Omental fat pad (tissue), 4 donors: ENCODE results near the gene VAT1L. TPM values are rescaled to one million over a fixed set of nuclear protein-coding genes. Genes with fewer than 3 reads are reported as not detected.

ENCODE experiments used
- ATAC-seq: fragments of 150-250 bp; one replicate; pipeline ENCODE4 v1.9.1; 2016; ENCODE audit warnings: mild to moderate bottlenecking, moderate library complexity; ENCODE audit not compliant: low FRiP score
- DNase-seq: peaks from one replicate; pipeline ENCODE4 v3.0.0-alpha.2; 2019; ENCODE audit warnings: low spot score
- total RNA-seq, 4 donors: library from RNA; depleted of rRNA; stranded (reverse); fragments of >200 nt; gene quantifications; one replicate each; pipeline ENCODE4 v1.1.0, GENCODE V29; 2016
- TF ChIP-seq, protein P1 (sequence below), 3 donors: fragments of 450-650 bp; IDR thresholded peaks; one replicate each; pipeline ENCODE4 v1.5.1; 2016 to 2017; ENCODE audit warnings: antibody characterized with exemption in 3 of 3, mild to moderate bottlenecking in 3 of 3, moderate library complexity in 2 of 3

Gene VAT1L
- total RNA-seq, 4 donors from 2014 or later = 0.50 to 1.3 (median 0.80) TPM

DNA sequence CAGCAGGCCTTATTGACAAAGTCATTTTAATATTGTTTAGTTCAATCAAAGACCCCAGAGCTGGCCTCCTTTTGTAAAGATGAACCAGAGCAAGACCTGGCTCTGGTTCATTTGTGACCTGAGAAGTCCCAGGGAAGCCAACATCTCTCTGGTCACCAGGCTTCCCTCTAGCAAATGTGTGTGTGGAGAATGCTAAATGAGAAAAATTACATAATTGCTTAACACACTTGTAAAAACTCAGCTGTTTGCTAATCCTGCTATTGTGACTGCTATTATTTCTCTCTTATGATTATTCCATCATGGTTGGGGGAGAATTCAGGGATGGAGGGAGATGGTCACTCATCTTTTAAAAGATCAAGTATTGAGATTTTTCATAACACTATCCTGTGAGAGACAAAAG, 139.7 kb downstream of the VAT1L start:
- TF ChIP-seq, protein P1, sequence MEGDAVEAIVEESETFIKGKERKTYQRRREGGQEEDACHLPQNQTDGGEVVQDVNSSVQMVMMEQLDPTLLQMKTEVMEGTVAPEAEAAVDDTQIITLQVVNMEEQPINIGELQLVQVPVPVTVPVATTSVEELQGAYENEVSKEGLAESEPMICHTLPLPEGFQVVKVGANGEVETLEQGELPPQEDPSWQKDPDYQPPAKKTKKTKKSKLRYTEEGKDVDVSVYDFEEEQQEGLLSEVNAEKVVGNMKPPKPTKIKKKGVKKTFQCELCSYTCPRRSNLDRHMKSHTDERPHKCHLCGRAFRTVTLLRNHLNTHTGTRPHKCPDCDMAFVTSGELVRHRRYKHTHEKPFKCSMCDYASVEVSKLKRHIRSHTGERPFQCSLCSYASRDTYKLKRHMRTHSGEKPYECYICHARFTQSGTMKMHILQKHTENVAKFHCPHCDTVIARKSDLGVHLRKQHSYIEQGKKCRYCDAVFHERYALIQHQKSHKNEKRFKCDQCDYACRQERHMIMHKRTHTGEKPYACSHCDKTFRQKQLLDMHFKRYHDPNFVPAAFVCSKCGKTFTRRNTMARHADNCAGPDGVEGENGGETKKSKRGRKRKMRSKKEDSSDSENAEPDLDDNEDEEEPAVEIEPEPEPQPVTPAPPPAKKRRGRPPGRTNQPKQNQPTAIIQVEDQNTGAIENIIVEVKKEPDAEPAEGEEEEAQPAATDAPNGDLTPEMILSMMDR (IDR thresholded peaks at IDR 0.05) = no peak
- DNase-seq (no peak), ATAC-seq (no peak)

DNA sequence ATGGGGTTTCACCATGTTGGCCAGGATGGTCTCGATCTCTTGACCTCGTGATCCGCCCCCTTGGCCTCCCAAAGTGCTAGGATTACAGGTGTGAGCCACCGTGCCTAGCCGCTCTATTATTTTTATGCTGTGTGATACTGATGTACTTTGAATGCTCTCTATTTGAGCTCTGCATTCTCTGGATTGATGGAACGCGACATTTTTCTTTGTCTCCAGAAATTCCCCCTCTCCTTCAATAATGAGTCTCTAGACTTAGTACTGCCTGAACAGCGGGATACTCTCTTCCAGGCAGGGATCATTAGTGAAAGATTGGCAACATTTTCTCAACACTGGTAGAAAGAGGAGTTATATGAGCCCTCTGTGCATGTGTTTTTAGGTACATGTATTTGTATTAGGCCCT, 140.6 kb downstream of the VAT1L start:
- no peak for ATAC-seq
- TF ChIP-seq, protein P1 (IDR thresholded peaks at IDR 0.05) = no peak
- no peak for DNase-seq

- ATAC-seq = no peak
- no peak for DNase-seq
- TF ChIP-seq, protein P1 (IDR thresholded peaks at IDR 0.05) = no peak
These were observed 142.7 kb downstream of the VAT1L start for GRCh38 chr16:77931058-77931457.

DNA sequence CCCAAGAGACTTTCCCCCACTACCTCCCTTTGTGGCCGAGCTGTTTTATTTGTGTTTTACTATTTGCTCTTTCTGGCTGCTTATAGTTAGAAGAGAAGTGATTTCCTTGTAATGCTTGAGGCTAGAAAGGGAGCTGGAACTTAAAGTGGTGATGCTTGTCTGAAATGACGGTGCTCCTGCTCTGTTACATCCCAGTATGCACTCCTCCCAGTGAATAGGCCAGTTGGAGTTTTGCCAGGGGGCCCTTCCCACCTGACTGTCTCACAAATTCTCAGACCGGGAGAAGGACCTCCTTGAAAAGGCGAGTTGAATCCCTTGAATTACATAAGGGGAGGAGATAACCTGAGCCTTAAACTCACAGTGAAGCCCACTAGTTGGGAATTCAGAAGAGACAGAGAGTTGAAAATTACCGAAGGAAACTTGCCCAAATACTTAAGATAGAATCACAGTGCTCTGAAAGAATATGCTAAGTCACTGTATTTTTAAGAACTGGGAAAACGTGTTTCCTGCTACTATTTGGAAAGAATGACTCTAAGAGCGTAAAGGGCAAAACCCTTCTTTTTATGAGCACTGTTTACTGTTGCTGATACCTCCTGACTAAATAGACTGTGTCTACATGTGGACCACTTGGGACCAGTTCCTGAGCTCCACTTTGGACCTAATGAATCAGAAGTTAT, 149.2 kb downstream of the VAT1L start:
- TF ChIP-seq, protein P1 (IDR thresholded peaks at IDR 0.05) = no peak
- ATAC-seq (no peak), DNase-seq (no peak)

DNA sequence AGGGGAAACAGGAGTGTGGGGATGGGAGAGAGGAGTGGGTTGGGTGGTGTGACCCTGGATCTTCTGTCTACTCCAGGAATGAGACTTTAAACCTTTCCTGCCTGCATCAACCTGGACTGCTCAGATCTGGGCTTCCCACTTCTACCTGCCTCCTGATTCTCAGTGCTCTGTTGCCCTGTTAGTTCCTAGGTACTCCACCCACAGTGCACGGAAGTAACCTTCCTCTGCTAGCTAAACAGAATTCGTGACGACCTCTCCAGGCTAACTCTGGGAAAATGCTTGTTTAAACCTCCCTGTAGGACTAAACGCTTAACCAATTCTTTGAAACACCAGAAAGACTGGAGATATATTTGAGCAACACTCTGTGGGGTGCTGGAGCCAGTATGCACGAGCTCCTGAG, 150.5 kb downstream of the VAT1L start:
- TF ChIP-seq, protein P1 (IDR thresholded peaks at IDR 0.05) = no peak
- DNase-seq (no peak), ATAC-seq (no peak)

- DNase-seq = no peak
- TF ChIP-seq, protein P1 (IDR thresholded peaks at IDR 0.05) = no peak
- ATAC-seq = no peak
These were observed 151.6 kb downstream of the VAT1L start for GRCh38 chr16:77939968-77940367.

DNA sequence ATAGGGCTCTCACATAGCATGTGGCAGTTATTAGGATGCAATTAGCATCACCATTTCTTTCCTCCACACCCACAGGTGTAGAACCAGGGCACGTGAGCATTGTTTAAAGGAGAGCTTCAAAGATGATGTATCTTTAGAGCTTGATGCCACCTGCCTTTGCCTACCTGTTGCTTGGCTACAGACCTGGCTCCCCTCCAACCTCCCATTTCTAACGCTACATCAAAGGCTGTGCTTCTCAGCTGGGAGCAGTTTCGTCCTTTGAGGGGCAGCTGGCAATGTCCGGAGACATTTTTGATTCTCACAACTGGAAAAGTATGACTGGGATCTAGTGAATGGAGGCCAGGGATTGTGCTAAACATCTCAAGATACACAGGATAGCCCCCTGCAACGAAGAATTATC, 155.4 kb downstream of the VAT1L start:
- no peak for ATAC-seq
- TF ChIP-seq, protein P1 (IDR thresholded peaks at IDR 0.05) = no peak

More for the DNA sequence above, 155.4 kb downstream of the VAT1L start:
- DNase-seq = no peak
